NCI-H345 treated with DMSO at 0.1 percent for 48 hours (cell line): ENCODE results near the gene KRTAP5-5.

Source experiments
- DNase-seq: peaks from one replicate; lab custom pipeline; 2025; ENCODE audit not compliant: unreplicated experiment; lab: John Stamatoyannopoulos, UW

KRTAP5-5 gene

DNA sequence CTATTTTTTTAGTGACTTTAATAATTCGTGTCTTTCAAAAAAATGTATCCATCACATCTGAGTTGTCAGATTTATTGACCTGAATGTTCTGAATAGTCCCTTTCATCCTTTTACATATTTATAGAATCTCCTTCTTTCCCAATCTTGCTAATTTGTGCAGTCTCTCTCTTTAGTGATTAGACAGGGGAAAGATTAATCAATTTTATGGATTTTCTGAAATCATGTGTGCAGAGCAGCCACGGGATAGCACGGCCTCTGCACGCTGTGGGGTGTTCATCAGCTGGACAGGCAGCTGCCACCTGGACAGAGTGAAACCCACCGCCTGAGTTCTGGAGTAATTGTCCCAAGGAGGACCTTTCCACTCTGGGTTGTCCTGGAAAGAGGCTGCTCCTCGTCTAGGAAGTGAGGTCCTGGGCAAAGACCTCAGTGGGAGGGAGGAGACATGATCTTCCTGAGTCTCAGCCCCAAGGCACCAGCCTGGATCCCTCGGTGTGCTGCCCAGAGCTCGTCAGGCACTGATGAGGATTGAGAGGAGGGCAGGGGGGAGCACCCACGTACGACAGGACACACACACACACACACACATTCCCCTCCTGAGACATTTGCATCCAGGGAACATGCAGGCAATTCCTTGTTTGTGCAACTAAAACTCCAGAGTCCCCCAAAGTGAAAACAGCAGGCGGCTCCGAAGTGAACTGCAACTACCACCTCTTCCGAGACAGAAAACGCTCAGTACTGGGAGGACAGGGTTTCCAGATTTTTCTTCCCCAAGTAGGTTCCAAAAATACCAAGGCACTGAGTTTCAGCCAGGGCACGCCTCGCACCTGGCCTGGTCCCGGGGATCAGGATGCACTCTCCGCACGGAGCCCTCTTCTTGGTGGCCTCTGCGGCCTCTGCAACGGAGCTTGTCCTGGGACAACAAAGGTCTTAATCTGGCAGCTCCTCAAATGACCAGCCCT is 44.9 kb downstream of the KRTAP5-5 start:
- no peak for DNase-seq

- DNase-seq: no peak
Measured at GRCh38 chr11:1675536-1676228, 46.1 kb downstream of the KRTAP5-5 start.

DNA sequence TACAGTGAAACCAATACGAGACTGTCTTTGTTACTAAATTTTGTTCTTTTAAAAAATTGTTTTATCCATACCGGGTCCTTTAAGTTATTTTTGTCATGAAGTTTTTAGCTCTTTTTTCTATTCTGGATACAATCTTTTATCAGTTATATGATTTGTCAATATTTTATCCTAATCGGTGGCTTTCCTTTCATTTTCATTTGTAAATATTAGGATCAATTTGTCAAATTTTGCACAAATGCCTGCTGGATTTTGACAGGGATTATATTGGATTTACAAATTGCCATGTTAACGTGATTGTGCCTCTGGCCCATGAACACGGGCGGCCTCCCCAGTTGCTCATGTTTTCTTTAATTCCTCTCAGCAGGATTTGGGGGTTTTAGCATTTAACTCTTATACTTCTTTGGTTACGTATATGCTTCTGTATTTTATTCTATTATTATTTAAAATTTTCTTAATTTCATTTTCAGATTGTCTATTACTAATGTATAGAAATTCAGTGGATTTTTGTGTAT is 46.7 kb downstream of the KRTAP5-5 start:
- DNase-seq: no peak

DNA sequence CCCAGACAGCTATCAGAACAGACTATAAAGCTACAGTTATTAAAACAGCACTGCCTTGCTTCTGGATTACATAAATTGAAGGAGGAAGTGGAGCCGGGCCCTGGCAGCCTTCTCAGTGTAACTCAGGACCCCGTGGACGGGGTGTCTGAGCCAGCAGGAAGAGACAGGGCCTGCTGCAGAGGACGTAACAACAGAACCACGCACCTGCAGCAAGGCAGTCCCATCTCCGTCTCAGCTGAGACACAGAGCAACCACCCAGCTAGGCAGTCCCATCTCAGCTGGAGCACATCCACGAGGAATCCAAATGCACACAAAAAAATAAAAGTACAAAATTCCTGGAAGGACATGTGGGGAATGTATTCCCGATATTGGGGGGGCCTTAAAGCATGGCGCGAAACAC is 50.3 kb downstream of the KRTAP5-5 start:
- no peak for DNase-seq
